ENCODE data around the gene ALDH1B1. TPM values are rescaled to one million over a fixed set of nuclear protein-coding genes. Genes with fewer than 3 reads are reported as not detected.
"Not testable (repeated sequence)": the region's sequence is repeated elsewhere in the genome, so short reads cannot be mapped to it uniquely, and the experiment has no call there.

The ALDH1B1 gene
- total RNA-seq, 1 donor from 2014 or later: 11.5 TPM

- peak overlapping the region; percentile 83 to 95 (median 85) for H3K9ac ChIP-seq (ENCODE audit: low read depth in 1 of 3, low read length in 3 of 3)
- peak overlapping the region; percentile 87 to 91 (median 88) for H3K4me3 ChIP-seq (ENCODE audit: low read length in 3 of 3)
- H3K27me3 ChIP-seq (ENCODE audit: control insufficient read depth in 3 of 3, insufficient read depth in 3 of 3, low read length in 3 of 3): no peaks in the 10 kb centered on the region
- H3K9me3 ChIP-seq (ENCODE audit: control insufficient read depth in 3 of 3, low read length in 3 of 3): no peaks in the 10 kb centered on the region
- H3K27ac ChIP-seq (ENCODE audit: low read depth, low read length): peak overlapping the region; percentile 50
- H3K36me3 ChIP-seq (ENCODE audit: control insufficient read depth in 3 of 3, insufficient read depth in 3 of 3, low read length in 3 of 3): peaks cover 15 to 27% (median 20%) of the 10 kb centered on the region in 3 donors
- H3K4me1 ChIP-seq (ENCODE audit: control insufficient read depth in 3 of 3, insufficient read depth in 3 of 3, low read length in 3 of 3): peaks cover 27 to 39% (median 27%) of the 10 kb centered on the region in 3 donors
These were observed 760 bp downstream of the ALDH1B1 start for GRCh38 chr9:38393128-38393796.

DNA sequence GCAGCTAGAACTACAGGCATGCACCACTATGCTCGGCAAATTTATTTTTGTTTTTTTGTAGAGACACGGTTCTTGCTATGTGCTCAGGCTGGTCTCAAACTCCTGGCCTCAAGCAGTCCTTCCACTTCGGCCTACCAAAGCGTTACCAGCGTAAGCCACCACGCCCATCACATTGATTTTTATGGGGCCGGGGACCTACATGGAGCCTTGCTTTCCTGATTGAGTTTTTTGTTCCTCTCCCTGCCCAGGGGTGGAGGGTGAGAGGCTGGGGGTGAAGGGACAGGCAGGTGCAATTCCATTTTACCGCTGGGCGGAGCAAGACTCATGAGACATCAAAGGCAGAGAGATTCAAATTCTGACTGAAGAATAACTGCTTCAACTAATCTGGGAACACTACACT lies 1.9 kb downstream of the ALDH1B1 start:
- H3K36me3 ChIP-seq (ENCODE audit: control insufficient read depth in 3 of 3, insufficient read depth in 3 of 3, low read length in 3 of 3): peaks cover 15 to 27% (median 20%) of the 10 kb centered on the region in 3 donors
- H3K4me3 ChIP-seq (ENCODE audit: low read length in 3 of 3): no peak overlapping the region
- H3K9ac ChIP-seq (ENCODE audit: low read depth in 1 of 3, low read length in 3 of 3): no peak overlapping the region
- H3K27me3 ChIP-seq (ENCODE audit: control insufficient read depth in 3 of 3, insufficient read depth in 3 of 3, low read length in 3 of 3): no peaks in the 10 kb centered on the region
- H3K27ac ChIP-seq (ENCODE audit: low read depth, low read length): no peak overlapping the region
- H3K4me1 ChIP-seq (ENCODE audit: control insufficient read depth in 3 of 3, insufficient read depth in 3 of 3, low read length in 3 of 3): peaks cover 15 to 27% (median 16%) of the 10 kb centered on the region in 3 donors
- H3K9me3 ChIP-seq (ENCODE audit: control insufficient read depth in 3 of 3, low read length in 3 of 3): no peaks in the 10 kb centered on the region

GRCh38 chr9:38395653-38396370 lies 3.3 kb downstream of the ALDH1B1 start:
- peaks cover 16 to 23% (median 16%) of the 10 kb centered on the region in 3 donors for H3K4me1 ChIP-seq (ENCODE audit: control insufficient read depth in 3 of 3, insufficient read depth in 3 of 3, low read length in 3 of 3)
- H3K27me3 ChIP-seq (ENCODE audit: control insufficient read depth in 3 of 3, insufficient read depth in 3 of 3, low read length in 3 of 3): no peaks in the 10 kb centered on the region
- no peaks in the 10 kb centered on the region for H3K9me3 ChIP-seq (ENCODE audit: control insufficient read depth in 3 of 3, low read length in 3 of 3)
- no peak overlapping the region for H3K27ac ChIP-seq (ENCODE audit: low read depth, low read length)
- peaks cover 15 to 27% (median 20%) of the 10 kb centered on the region in 3 donors for H3K36me3 ChIP-seq (ENCODE audit: control insufficient read depth in 3 of 3, insufficient read depth in 3 of 3, low read length in 3 of 3)
- no peak overlapping the region for H3K9ac ChIP-seq (ENCODE audit: low read depth in 1 of 3, low read length in 3 of 3)
- no peak overlapping the region for H3K4me3 ChIP-seq (ENCODE audit: low read length in 3 of 3)

- Histone ChIP-seq H3K4me3 (ENCODE audit: low read length in 3 of 3) (no peak overlapping the region), H3K27ac (ENCODE audit: low read depth, low read length) (no peak overlapping the region), H3K4me1 (ENCODE audit: control insufficient read depth in 3 of 3, insufficient read depth in 3 of 3, low read length in 3 of 3) (peaks cover 16 to 20% (median 16%) of the 10 kb centered on the region in 3 donors), H3K36me3 (ENCODE audit: control insufficient read depth in 3 of 3, insufficient read depth in 3 of 3, low read length in 3 of 3) (peaks cover 15 to 27% (median 20%) of the 10 kb centered on the region in 3 donors), H3K9me3 (ENCODE audit: control insufficient read depth in 3 of 3, low read length in 3 of 3) (no peaks in the 10 kb centered on the region), H3K9ac (ENCODE audit: low read depth in 1 of 3, low read length in 3 of 3) (no peak overlapping the region), H3K27me3 (ENCODE audit: control insufficient read depth in 3 of 3, insufficient read depth in 3 of 3, low read length in 3 of 3) (no peaks in the 10 kb centered on the region)
These were observed 3.8 kb downstream of the ALDH1B1 start for GRCh38 chr9:38396371-38396671.

DNA sequence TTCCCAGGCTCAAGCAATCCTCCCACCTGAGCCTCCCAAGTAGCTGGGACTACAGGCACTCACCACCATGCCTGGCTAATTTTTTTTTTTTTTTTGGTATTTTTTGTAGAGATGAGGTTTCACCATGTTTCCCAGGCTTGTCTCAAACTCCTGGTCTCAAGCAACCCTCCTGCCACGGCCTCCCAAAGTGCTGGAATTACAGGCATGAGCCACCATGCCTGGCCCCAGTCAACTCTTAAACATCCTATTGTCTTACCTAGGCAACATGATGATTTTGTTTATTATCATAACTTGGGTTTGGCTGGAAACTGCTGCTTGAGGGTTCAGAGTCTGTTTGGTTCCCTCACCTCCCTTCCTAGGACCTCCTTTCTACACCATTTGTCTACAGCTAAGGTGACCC lies 6.7 kb downstream of the ALDH1B1 start:
- not testable (repeated sequence) for H3K4me3 ChIP-seq (ENCODE audit: low read length in 3 of 3); H3K27ac ChIP-seq (ENCODE audit: low read depth, low read length); H3K9me3 ChIP-seq (ENCODE audit: control insufficient read depth in 3 of 3, low read length in 3 of 3); H3K9ac ChIP-seq (ENCODE audit: low read depth in 1 of 3, low read length in 3 of 3); H3K4me1 ChIP-seq (ENCODE audit: control insufficient read depth in 3 of 3, insufficient read depth in 3 of 3, low read length in 3 of 3); H3K27me3 ChIP-seq (ENCODE audit: control insufficient read depth in 3 of 3, insufficient read depth in 3 of 3, low read length in 3 of 3)
- peaks cover 15 to 27% (median 20%) of the 10 kb centered on the region in 3 donors for H3K36me3 ChIP-seq (ENCODE audit: control insufficient read depth in 3 of 3, insufficient read depth in 3 of 3, low read length in 3 of 3)

- no peak overlapping the region for H3K9ac ChIP-seq (ENCODE audit: low read depth in 1 of 3, low read length in 3 of 3)
These were observed 9.5 kb downstream of the ALDH1B1 start for GRCh38 chr9:38401994-38402393.

DNA sequence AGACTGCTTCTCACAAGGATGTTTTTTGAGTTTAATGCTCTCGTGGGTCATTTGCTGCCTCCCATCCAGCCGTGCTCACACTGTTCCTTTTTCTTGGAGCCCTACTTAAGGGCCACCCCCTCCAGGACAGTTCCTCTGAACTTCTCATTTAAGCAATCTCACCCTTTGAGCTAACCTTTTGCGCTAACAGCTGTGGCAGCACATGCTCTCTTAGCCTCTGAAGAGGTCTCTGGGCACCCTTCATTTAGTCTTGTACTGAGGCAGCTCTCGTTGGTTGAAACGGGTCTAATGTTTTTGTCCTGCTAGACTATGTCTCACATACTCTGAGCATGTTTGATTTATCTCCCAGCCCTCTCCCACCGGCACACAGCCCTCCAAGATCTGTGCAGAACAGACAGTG lies 11.8 kb downstream of the ALDH1B1 start:
- H3K9ac ChIP-seq (ENCODE audit: low read depth in 1 of 3, low read length in 3 of 3): no peak overlapping the region
- no peaks in the 10 kb centered on the region for H3K9me3 ChIP-seq (ENCODE audit: control insufficient read depth in 3 of 3, low read length in 3 of 3)
- peaks cover 15 to 26% (median 20%) of the 10 kb centered on the region in 3 donors for H3K27me3 ChIP-seq (ENCODE audit: control insufficient read depth in 3 of 3, insufficient read depth in 3 of 3, low read length in 3 of 3)
- peaks cover 3 to 7% (median 5%) of the 10 kb centered on the region in 3 donors for H3K4me1 ChIP-seq (ENCODE audit: control insufficient read depth in 3 of 3, insufficient read depth in 3 of 3, low read length in 3 of 3)
- H3K36me3 ChIP-seq (ENCODE audit: control insufficient read depth in 3 of 3, insufficient read depth in 3 of 3, low read length in 3 of 3): no peaks in the 10 kb centered on the region
- H3K27ac ChIP-seq (ENCODE audit: low read depth, low read length): no peak overlapping the region
- H3K4me3 ChIP-seq (ENCODE audit: low read length in 3 of 3): no peak overlapping the region

More at GRCh38 chr9:38401994-38402393, 9.5 kb downstream of the ALDH1B1 start:
- no peak overlapping the region for H3K27ac ChIP-seq (ENCODE audit: low read depth, low read length)
- H3K9me3 ChIP-seq (ENCODE audit: control insufficient read depth in 3 of 3, low read length in 3 of 3): no peaks in the 10 kb centered on the region
- peaks cover 3 to 10% (median 7%) of the 10 kb centered on the region in 3 donors for H3K36me3 ChIP-seq (ENCODE audit: control insufficient read depth in 3 of 3, insufficient read depth in 3 of 3, low read length in 3 of 3)
- H3K4me3 ChIP-seq (ENCODE audit: low read length in 3 of 3): no peak overlapping the region
- peaks cover 15 to 26% (median 20%) of the 10 kb centered on the region in 3 donors for H3K27me3 ChIP-seq (ENCODE audit: control insufficient read depth in 3 of 3, insufficient read depth in 3 of 3, low read length in 3 of 3)
- H3K4me1 ChIP-seq (ENCODE audit: control insufficient read depth in 3 of 3, insufficient read depth in 3 of 3, low read length in 3 of 3): peaks cover 3 to 7% (median 5%) of the 10 kb centered on the region in 3 donors

DNA sequence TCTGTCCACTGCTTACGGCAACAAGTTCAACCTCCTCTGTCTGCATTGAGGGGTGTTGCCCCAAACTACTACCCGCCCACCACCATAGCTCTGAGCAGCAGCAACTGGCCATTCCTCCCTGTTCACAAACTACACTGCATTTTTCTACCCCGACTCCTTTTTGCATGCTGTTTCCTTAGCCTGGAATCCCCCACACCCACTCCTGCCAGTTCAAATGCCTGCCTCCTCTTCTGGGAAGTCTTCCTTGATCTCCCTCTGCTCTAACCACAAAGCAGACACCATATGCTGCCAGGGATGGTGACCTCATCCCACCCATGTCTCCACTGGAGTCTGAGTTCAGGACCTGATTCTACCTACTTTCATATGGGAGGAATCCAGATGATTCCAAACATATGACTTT lies 13.3 kb downstream of the ALDH1B1 start:
- H3K4me1 ChIP-seq (ENCODE audit: control insufficient read depth in 3 of 3, insufficient read depth in 3 of 3, low read length in 3 of 3): peaks cover 0 to under 1% (median 0%) of the 10 kb centered on the region in 3 donors
- no peak overlapping the region for H3K27ac ChIP-seq (ENCODE audit: low read depth, low read length)
- H3K9ac ChIP-seq (ENCODE audit: low read depth in 1 of 3, low read length in 3 of 3): no peak overlapping the region
- H3K4me3 ChIP-seq (ENCODE audit: low read length in 3 of 3): no peak overlapping the region
- H3K36me3 ChIP-seq (ENCODE audit: control insufficient read depth in 3 of 3, insufficient read depth in 3 of 3, low read length in 3 of 3): no peaks in the 10 kb centered on the region
- no peaks in the 10 kb centered on the region for H3K9me3 ChIP-seq (ENCODE audit: control insufficient read depth in 3 of 3, low read length in 3 of 3)
- H3K27me3 ChIP-seq (ENCODE audit: control insufficient read depth in 3 of 3, insufficient read depth in 3 of 3, low read length in 3 of 3): peaks cover 15 to 26% (median 23%) of the 10 kb centered on the region in 3 donors

DNA sequence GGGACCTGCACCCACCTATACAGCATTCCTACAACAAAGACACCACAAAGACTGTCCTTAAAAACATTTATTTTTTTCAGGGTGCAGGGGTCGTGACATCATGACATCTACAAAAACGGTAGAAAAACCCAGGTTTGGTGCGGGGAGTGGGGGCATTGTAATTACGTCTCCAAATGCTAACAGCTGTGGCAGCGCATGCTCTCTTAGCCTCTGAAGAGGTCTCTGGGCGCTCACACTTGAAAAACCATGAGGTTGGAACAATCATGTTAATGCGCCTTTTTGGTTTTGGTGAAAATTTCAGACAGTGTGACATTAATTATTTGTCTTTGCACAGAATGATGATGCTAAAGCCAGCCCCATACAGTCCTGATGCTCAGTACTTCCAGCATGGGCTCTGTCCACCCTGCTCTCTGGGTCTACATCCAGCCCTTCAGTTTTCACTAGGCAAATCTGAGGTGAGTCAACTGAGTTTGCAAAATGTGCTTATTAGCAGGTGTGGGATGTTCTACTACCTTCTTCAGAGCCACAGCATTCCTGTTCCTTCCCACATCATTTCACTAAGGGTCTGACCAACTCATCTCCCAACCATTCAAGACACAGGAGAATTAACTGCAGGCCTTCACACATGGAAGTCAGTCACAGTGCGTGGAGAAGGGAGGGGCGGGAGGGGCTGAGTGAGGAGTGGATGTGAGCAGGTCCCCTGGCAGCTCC lies 14.1 kb downstream of the ALDH1B1 start:
- Histone ChIP-seq H3K27me3 (ENCODE audit: control insufficient read depth in 3 of 3, insufficient read depth in 3 of 3, low read length in 3 of 3) (peaks cover 15 to 26% (median 23%) of the 10 kb centered on the region in 3 donors), H3K4me3 (ENCODE audit: low read length in 3 of 3) (no peak overlapping the region), H3K4me1 (ENCODE audit: control insufficient read depth in 3 of 3, insufficient read depth in 3 of 3, low read length in 3 of 3) (no peaks in the 10 kb centered on the region), H3K36me3 (ENCODE audit: control insufficient read depth in 3 of 3, insufficient read depth in 3 of 3, low read length in 3 of 3) (no peaks in the 10 kb centered on the region), H3K27ac (ENCODE audit: low read depth, low read length) (no peak overlapping the region), H3K9me3 (ENCODE audit: control insufficient read depth in 3 of 3, low read length in 3 of 3) (no peaks in the 10 kb centered on the region), H3K9ac (ENCODE audit: low read depth in 1 of 3, low read length in 3 of 3) (no peak overlapping the region)

GRCh38 chr9:38408719-38409118 lies 16.2 kb downstream of the ALDH1B1 start:
- Histone ChIP-seq H3K4me3 (ENCODE audit: low read length in 3 of 3) (no peak overlapping the region), H3K27ac (ENCODE audit: low read depth, low read length) (no peak overlapping the region), H3K27me3 (ENCODE audit: control insufficient read depth in 3 of 3, insufficient read depth in 3 of 3, low read length in 3 of 3) (peaks cover 27 to 37% (median 29%) of the 10 kb centered on the region in 3 donors), H3K9me3 (ENCODE audit: control insufficient read depth in 3 of 3, low read length in 3 of 3) (no peaks in the 10 kb centered on the region), H3K9ac (ENCODE audit: low read depth in 1 of 3, low read length in 3 of 3) (no peak overlapping the region), H3K4me1 (ENCODE audit: control insufficient read depth in 3 of 3, insufficient read depth in 3 of 3, low read length in 3 of 3) (no peaks in the 10 kb centered on the region), H3K36me3 (ENCODE audit: control insufficient read depth in 3 of 3, insufficient read depth in 3 of 3, low read length in 3 of 3) (no peaks in the 10 kb centered on the region)

Measured in skeletal muscle tissue (tissue), 4 donors.